K562 (cell line): ENCODE measurements around the gene ACTN2. TPM values are rescaled to one million over a fixed set of nuclear protein-coding genes. Genes with fewer than 3 reads are reported as not detected.

Experiments used
- ARID1B ChIP-seq: fragments of 450-650 bp; IDR thresholded peaks from 2 replicates; pipeline ENCODE4 v1.6.1; 2016; ENCODE audit warnings: antibody characterized with exemption, mild to moderate bottlenecking, inconsistent platforms
- BHLHE40 ChIP-seq: IDR thresholded peaks from 2 replicates; pipeline ENCODE4 v1.6.1; 2011; ENCODE audit warnings: low read length, improper control_type of control experiment
- CBX3 ChIP-seq, 2 experiments: IDR thresholded peaks; 1 replicate in 1 of 2; 2 replicates in 1 of 2; pipeline ENCODE4 v1.6.1; 2012; ENCODE audit warnings: inconsistent platforms in 2 of 2, low read length in 2 of 2, borderline replicate concordance in 1 of 2, control low read depth in 1 of 2
- CREM ChIP-seq: IDR thresholded peaks from 2 replicates; pipeline ENCODE4 v1.6.1; 2014; ENCODE audit warnings: antibody characterized with exemption, low read depth
- CXXC5 ChIP-seq: fragments of 250-450 bp; sonication (Bioruptor Pico); IDR thresholded peaks from 2 replicates; pipeline ENCODE4 v1.8.0; 2022; ENCODE audit warnings: inconsistent platforms, mild to moderate bottlenecking, moderate library complexity
- E2F3 ChIP-seq: fragments of 250-450 bp; sonication (Bioruptor Pico); IDR thresholded peaks from 2 replicates; pipeline ENCODE4 v1.4.0; 2020; ENCODE audit warnings: mild to moderate bottlenecking
- ERF ChIP-seq: fragments of 450-650 bp; formaldehyde crosslinking; IDR thresholded peaks from 2 replicates; pipeline ENCODE4 v1.4.0; 2020; ENCODE audit warnings: mild to moderate bottlenecking, mixed read lengths
- MAZ ChIP-seq, 2 experiments: fragments of 450-650 bp in 1 of 2; sonication (generic) in 1 of 2; formaldehyde crosslinking; IDR thresholded peaks in 1 of 2; conservative IDR thresholded peaks in 1 of 2; 2 replicates each; pipeline versions ENCODE4 v1.4.0 to v1.5.0; 2020; ENCODE audit warnings: mild to moderate bottlenecking in 1 of 2, missing genetic modification reagents in 1 of 2
- MEF2D ChIP-seq: conservative IDR thresholded peaks from 2 replicates; pipeline ENCODE4 v1.6.1; 2016; ENCODE audit warnings: low read depth, missing genetic modification characterization, missing compliant biosample characterization
- MITF ChIP-seq: IDR thresholded peaks from 2 replicates; pipeline ENCODE4 v1.6.1; 2014; ENCODE audit warnings: antibody characterized with exemption
- NFE2 ChIP-seq: IDR thresholded peaks from 2 replicates; pipeline ENCODE4 v1.6.1; 2014; ENCODE audit warnings: antibody characterized with exemption, low read depth
- RNF219 ChIP-seq: fragments of 250-450 bp; sonication (Bioruptor Pico); IDR thresholded peaks from 2 replicates; pipeline ENCODE4 v1.5.0; 2022; ENCODE audit warnings: mild to moderate bottlenecking
- TAL1 ChIP-seq: fragments of 450-650 bp; IDR thresholded peaks from 2 replicates; pipeline ENCODE4 v1.6.1; 2016; ENCODE audit warnings: mild to moderate bottlenecking
- TEAD4 ChIP-seq, 2 experiments: sonication (generic) in 1 of 2; formaldehyde crosslinking in 1 of 2; IDR thresholded peaks; 2 replicates each; pipeline versions ENCODE4 v1.6.1 to v1.8.0; 2012 to 2022; ENCODE audit warnings: borderline replicate concordance in 1 of 2, inconsistent platforms in 1 of 2, low read length in 1 of 2, mild to moderate bottlenecking in 1 of 2, missing genetic modification reagents in 1 of 2
- VEZF1 ChIP-seq: fragments of 200-800 bp; sonication (Bioruptor generic); IDR thresholded peaks from 2 replicates; pipeline ENCODE4 v1.6.1; 2017; ENCODE audit warnings: missing genetic modification characterization, missing compliant biosample characterization
- YY1 ChIP-seq, 3 experiments: IDR thresholded peaks; 2 replicates each; pipeline ENCODE4 v1.6.1; 2011; ENCODE audit warnings: low read length in 2 of 3, mild to moderate bottlenecking in 2 of 3, moderate library complexity in 2 of 3, borderline replicate concordance in 1 of 3, control low read depth in 1 of 3, low read depth in 1 of 3; ENCODE audit not compliant: insufficient read depth in 3 of 3, insufficient replicate concordance in 2 of 3, control insufficient read depth in 1 of 3, insufficient read length in 1 of 3; ENCODE audit errors: extremely low read depth in 1 of 3
- ZNF263 ChIP-seq: sonication (generic); formaldehyde crosslinking; IDR thresholded peaks from 2 replicates; pipeline ENCODE4 v1.8.0; 2022; ENCODE audit warnings: mild to moderate bottlenecking, missing genetic modification reagents, borderline replicate concordance
- ZSCAN29 ChIP-seq: fragments of 450-650 bp; IDR thresholded peaks from 2 replicates; pipeline ENCODE4 v1.6.1; 2017
- polyA plus RNA-seq, 8 experiments: library from polyadenylated mRNA; depleted of rRNA in 4 of 8; stranded (reverse) in 5 of 8; unstranded in 3 of 8; fragments of >200 nt; fragmentation: Nextera tagmentation in 2 of 8; fragmentation: Illumina TruSeq in 1 of 8; extraction: Ambion mirVana in 2 of 8; extraction: Trizol in 1 of 8; gene quantifications; 2 replicates each; pipeline versions ENCODE4 v1.2.1 to v1.2.3, GENCODE V29; 2011 to 2014; ENCODE audit warnings: inconsistent platforms in 1 of 8, missing spikeins in 1 of 8
- total RNA-seq, 7 experiments: library from RNA; depleted of rRNA in 6 of 7; stranded (reverse); fragments of >200 nt in 6 of 7; fragmentation: Illumina TruSeq in 2 of 7; extraction: Trizol in 2 of 7; gene quantifications; 2 replicates each; pipeline versions ENCODE4 v1.2.1 to v1.2.3, GENCODE V29; 2011 to 2021; ENCODE audit warnings: low replicate concordance in 1 of 7
- TF ChIP-seq, protein P1 (sequence below): sonication (generic); formaldehyde crosslinking; IDR thresholded peaks from 2 replicates; pipeline ENCODE4 v1.5.0; 2020; ENCODE audit warnings: missing genetic modification reagents

The ACTN2 gene
- total and polyA plus RNA-seq, 9 of the 15 experiments (the other 6 are each of a cell fraction or from before 2014, with no cell fraction given): 0.18 to 0.94 (median 0.42) TPM

DNA sequence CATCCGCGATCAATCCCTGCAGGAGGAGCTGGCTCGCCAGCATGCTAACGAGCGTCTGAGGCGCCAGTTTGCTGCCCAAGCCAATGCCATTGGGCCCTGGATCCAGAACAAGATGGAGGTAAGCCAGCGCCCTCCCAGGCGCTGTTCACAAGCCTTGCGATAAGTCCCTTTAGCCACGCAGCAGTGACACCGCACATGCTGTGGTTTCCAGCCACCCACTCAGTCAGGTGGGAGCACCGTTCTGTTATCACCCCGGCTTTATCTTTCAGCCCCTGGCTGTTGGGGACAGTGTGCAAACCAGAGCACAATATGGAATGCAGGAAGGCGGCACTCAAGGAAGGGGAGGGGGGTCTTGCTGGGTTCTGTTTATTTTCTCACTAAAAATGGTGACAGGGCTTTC, 67.7 kb downstream of the ACTN2 start (continued):
- TF ChIP-seq RNF219 (CRISPR knock-in tag): no peak
- peak; percentile 48; the same call in 1 of the 2 replicates for TF ChIP-seq BHLHE40
- TF ChIP-seq MEF2D: no peak
- TF ChIP-seq ARID1B: peak; percentile 23; the same call in 1 of the 2 replicates
- peak; percentile 87 for TF ChIP-seq ZNF263 (CRISPR knock-in tag)
- peak; percentile 66 for TF ChIP-seq TEAD4 (IDR thresholded peaks at IDR 0.05; ENCODE audit: low read length)
- no peak for TF ChIP-seq TEAD4 (CRISPR knock-in tag; IDR thresholded peaks at IDR 0.05; ENCODE audit: borderline replicate concordance)
- TF ChIP-seq, protein P1, sequence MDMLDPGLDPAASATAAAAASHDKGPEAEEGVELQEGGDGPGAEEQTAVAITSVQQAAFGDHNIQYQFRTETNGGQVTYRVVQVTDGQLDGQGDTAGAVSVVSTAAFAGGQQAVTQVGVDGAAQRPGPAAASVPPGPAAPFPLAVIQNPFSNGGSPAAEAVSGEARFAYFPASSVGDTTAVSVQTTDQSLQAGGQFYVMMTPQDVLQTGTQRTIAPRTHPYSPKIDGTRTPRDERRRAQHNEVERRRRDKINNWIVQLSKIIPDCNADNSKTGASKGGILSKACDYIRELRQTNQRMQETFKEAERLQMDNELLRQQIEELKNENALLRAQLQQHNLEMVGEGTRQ (CRISPR knock-in tag): peak; percentile 38
- peak; percentile 43; the same call in 1 of the 2 replicates for TF ChIP-seq VEZF1 (CRISPR knock-in tag)
- TF ChIP-seq NFE2: peak; percentile 40; the same call in 1 of the 2 replicates
- peak; percentile 63; the same call in 1 of the 2 replicates for TF ChIP-seq MITF
- 0 out of 2 replicates have a peak, but pooled peaks have one; percentile 18 for TF ChIP-seq CREM
- TF ChIP-seq CXXC5 (CRISPR knock-in tag): peak; percentile 31; the same call in 1 of the 2 replicates
- peak in 1 of 3 experiments; percentile 59 for TF ChIP-seq YY1 (IDR thresholded peaks at IDR 0.05; ENCODE audit: borderline replicate concordance in 1 of 3, control insufficient read depth in 1 of 3, extremely low read depth in 1 of 3, insufficient read depth in 3 of 3, insufficient read length in 1 of 3, insufficient replicate concordance in 2 of 3, low read depth in 1 of 3, low read length in 2 of 3)
- TF ChIP-seq CBX3 (IDR thresholded peaks at IDR 0.05; ENCODE audit: borderline replicate concordance in 1 of 2, low read length in 2 of 2): peak in 1 of 2 experiments; percentile 35; a peak in 1 of 3 replicates
- no peak for TF ChIP-seq ERF (CRISPR knock-in tag)
- no peak for TF ChIP-seq ZSCAN29
- TF ChIP-seq TAL1: peak; percentile 13; the same call in 1 of the 2 replicates
- 0 out of 4 replicates have a peak, but pooled peaks of 1 of the 2 experiments have one; percentile 25 for TF ChIP-seq MAZ (CRISPR knock-in tag; conservative IDR thresholded peaks at IDR 0.05 in 1 of 2, IDR thresholded peaks at IDR 0.05 in 1 of 2)
- TF ChIP-seq E2F3 (CRISPR knock-in tag): peak; percentile 32; the same call in 1 of the 2 replicates
